ENCODE results near the gene TMOD3.

- TF ChIP-seq, protein P1, sequence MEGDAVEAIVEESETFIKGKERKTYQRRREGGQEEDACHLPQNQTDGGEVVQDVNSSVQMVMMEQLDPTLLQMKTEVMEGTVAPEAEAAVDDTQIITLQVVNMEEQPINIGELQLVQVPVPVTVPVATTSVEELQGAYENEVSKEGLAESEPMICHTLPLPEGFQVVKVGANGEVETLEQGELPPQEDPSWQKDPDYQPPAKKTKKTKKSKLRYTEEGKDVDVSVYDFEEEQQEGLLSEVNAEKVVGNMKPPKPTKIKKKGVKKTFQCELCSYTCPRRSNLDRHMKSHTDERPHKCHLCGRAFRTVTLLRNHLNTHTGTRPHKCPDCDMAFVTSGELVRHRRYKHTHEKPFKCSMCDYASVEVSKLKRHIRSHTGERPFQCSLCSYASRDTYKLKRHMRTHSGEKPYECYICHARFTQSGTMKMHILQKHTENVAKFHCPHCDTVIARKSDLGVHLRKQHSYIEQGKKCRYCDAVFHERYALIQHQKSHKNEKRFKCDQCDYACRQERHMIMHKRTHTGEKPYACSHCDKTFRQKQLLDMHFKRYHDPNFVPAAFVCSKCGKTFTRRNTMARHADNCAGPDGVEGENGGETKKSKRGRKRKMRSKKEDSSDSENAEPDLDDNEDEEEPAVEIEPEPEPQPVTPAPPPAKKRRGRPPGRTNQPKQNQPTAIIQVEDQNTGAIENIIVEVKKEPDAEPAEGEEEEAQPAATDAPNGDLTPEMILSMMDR (IDR thresholded peaks at IDR 0.05; ENCODE audit: insufficient read depth, low read length, poor library complexity, severe bottlenecking), result no peak
- no peak for TF ChIP-seq EZH2phosphoT487 (conservative IDR thresholded peaks at IDR 0.05; ENCODE audit: low read length)
Measured at GRCh38 chr15:51816611-51817010, 12.8 kb upstream of the TMOD3 start.

All from SU-DHL-6 (cell line).